Activated T-cell treated with anti-CD3 and anti-CD28 coated beads, Interleukin-2, amount 50 U/mL, for 4 hours (primary cell): ENCODE data around the gene MRPS5. TPM values are rescaled to one million over a fixed set of nuclear protein-coding genes. Genes with fewer than 3 reads are reported as not detected.

Experiments used
- ATAC-seq, 2 donors: fragments of 200-7000 bp; cut with Tn5 transposase; one replicate each; pipeline ENCODE4 v1.10.0; 2021
- DNase-seq: peaks from one replicate; pipeline ENCODE4 v3.0.0-alpha.2; 2020
- H3K27me3 Mint-ChIP-seq: one replicate; pipeline ENCODE4 v1.8.0; 2021; ENCODE audit warnings: low read depth, mixed read lengths
- H3K36me3 Mint-ChIP-seq: one replicate; pipeline ENCODE4 v1.8.0; 2022; ENCODE audit warnings: mixed read lengths; ENCODE audit not compliant: insufficient read depth
- H3K4me1 Mint-ChIP-seq: one replicate; pipeline ENCODE4 v1.8.0; 2021; ENCODE audit warnings: low read depth, mixed read lengths
- H3K4me3 Mint-ChIP-seq: one replicate; pipeline ENCODE4 v1.8.0; 2021; ENCODE audit warnings: mild to moderate bottlenecking, moderate library complexity, mixed read lengths
- H3K9me3 Mint-ChIP-seq: one replicate; pipeline ENCODE4 v1.8.0; 2021; ENCODE audit warnings: mixed read lengths
- total RNA-seq, 3 donors: library from RNA; stranded (reverse); gene quantifications; one replicate each; pipeline ENCODE4 v1.2.1, GENCODE V29; 2021

MRPS5 gene
- 10 to 100 TPM; 67.4 to 71.8 (median 70.2) TPM for total RNA-seq

DNA sequence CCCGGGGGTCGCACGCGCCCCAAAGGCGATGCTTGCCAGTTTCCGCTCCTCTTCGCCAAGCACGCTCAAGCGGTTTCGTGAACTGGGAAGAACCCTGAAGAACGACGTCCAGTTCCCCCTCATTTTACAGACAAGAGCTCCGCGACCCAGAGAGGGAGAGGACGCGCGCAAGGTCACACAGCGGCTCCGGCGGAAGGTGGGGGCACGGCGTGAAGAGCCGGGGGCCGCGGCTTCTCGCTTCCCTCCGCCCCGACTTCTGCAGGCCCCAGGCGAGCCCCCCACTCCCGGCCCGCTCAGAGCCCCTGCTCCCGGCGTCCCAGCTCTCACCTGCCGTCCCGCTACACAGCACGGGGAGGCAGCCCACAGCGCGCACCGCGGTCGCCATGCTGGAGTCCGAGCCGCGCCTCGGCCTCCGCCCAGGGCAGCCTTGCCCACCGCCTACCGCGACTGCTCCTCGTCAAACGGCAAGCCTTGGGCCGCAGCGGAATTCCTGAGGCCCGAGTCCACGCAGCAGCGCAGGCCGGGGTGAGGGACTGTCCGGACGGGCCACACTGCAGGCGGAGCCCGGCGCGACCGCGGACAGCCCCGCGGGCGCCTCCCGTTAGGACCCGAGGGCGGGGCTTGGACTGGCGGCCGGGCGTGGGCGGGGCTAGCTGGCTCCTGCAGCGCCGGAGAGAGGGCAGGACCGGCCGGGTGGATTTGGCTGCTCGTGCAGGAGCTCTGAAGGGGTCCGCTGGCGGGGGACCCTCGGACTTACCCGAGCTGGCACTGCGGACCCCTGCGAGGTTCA is at the start of gene MRPS5:
MRPS5 (minus strand) TSS at position 402 of the 790 bp plus-strand sequence; CDS start at position 385, 17 bp downstream.
- ATAC-seq (peak; percentile 96 to 97), DNase-seq (peak; percentile 88)
- Mint-ChIP-seq H3K27me3 (peaks cover 3% of the 10 kb centered on the region), H3K4me3 (peak within 1 kb of the TSS; percentile 97), H3K9me3 (no peaks in the 10 kb centered on the region), H3K4me1 (peaks cover 41% of the 10 kb centered on the region), H3K36me3 (peaks cover 4% of the 10 kb centered on the region)

DNA sequence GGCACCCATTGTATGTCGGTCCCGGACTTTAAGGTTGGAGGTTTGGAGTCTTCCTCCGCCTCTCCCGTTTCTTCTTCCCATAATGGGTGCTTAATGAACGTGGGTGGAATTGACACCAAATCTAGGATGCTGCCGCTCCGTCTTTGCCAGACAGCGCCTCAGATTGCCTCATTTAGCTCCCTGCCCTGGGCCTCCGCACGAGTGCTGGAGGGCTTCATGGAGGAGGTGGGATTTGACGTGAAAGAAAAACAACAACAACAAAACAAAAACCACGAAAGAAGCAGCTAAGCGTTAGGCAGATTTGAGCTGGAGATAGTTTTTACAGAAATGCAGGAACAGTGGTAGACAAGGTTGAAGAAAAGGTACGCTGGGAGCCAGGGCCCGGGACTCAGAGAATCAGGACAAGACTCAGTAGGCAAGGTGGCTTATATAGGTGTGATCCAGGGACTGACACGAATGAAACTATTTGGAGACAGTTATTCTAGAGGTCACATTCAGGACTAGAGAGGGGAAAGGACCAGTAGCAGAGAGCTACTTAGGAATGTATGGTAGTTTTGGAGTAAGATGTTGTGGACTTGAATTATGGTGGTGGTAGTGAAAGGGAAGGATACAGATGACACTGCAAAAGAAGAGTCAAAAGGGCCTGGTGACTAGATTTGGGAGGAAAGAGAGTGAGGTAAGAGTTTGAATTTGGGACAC is 44.6 kb upstream of the MRPS5 start:
- peak; percentile 5 to 9 for ATAC-seq
- Mint-ChIP-seq H3K4me3 (peak overlapping the region; percentile 99), H3K4me1 (peaks cover 30% of the 10 kb centered on the region), H3K27me3 (no peaks in the 10 kb centered on the region), H3K9me3 (no peaks in the 10 kb centered on the region), H3K36me3 (peaks cover 2% of the 10 kb centered on the region)
- DNase-seq: no peak

DNA sequence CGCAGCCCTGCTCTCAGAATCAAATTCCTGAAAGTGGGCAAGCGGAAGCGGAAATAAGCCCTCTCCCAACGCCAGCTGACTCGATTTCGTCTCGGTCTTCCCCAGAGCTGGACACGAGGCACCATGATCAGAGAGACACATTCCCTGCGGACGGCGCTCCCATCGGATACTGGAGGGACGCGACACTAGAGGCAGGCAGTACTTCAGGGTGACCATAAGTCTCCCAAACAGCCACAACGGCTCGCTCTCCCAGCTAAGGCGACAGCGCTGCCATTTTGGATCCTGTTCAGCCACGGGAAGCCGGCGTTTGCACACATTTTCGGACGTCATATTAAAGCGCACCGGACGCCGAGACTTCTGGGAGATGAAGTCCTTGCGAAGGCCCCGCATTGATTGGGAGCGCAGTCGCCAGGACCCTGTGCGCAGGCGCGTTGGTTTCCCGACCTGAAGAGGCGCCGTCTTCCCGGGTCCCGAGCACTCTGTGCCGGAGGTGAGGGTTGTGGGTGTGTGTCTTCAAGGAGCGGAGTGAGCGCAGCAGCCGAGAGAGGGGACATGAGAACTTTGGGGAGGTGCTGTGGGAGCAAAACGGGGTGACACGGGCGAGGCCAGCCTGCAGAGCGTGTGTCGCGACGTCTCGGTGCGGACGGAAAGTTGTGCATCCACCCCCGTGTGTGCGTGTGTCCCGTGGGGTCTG is 43.9 kb upstream of the MRPS5 start, which contains the start of gene ZNF2:
ZNF2 (plus strand) TSS at position 439 of the 694 bp plus-strand sequence. CDS start 10,418 bp downstream, outside the sequence.
- H3K36me3 Mint-ChIP-seq: no peaks in the 10 kb centered on the region

DNA sequence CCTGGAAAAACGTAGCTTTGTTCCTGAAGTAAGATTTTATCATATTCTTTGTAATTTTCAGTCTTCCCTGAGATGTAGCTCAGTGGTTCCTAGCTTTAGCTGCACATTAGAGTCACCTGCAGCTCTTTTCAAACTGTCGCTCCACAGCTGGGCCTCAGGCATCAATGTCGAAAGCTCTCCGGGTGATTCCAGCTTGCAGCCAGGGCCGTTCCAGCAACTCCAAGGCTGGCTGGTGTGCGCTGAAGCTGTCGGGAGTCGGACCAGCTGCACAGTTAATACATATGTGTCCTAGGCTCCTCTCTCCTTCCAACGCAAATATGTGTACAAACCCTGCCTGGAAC is 43.4 kb upstream of the MRPS5 start:
- peak; percentile 9 to 18 for ATAC-seq
- Mint-ChIP-seq H3K9me3 (no peaks in the 10 kb centered on the region), H3K4me3 (peak overlapping the region; percentile 99), H3K36me3 (no peaks in the 10 kb centered on the region), H3K4me1 (peaks cover 34% of the 10 kb centered on the region), H3K27me3 (no peaks in the 10 kb centered on the region)
- DNase-seq: no peak

More for the DNA sequence above, 43.9 kb upstream of the MRPS5 start, which contains the start of gene ZNF2:
- Mint-ChIP-seq H3K4me3 (peak within 1 kb of the TSS; percentile 99), H3K27me3 (no peaks in the 10 kb centered on the region), H3K4me1 (peaks cover 30% of the 10 kb centered on the region), H3K9me3 (no peaks in the 10 kb centered on the region)
- peak; percentile 96 for DNase-seq
- ATAC-seq: peak; percentile 95 to 96

DNA sequence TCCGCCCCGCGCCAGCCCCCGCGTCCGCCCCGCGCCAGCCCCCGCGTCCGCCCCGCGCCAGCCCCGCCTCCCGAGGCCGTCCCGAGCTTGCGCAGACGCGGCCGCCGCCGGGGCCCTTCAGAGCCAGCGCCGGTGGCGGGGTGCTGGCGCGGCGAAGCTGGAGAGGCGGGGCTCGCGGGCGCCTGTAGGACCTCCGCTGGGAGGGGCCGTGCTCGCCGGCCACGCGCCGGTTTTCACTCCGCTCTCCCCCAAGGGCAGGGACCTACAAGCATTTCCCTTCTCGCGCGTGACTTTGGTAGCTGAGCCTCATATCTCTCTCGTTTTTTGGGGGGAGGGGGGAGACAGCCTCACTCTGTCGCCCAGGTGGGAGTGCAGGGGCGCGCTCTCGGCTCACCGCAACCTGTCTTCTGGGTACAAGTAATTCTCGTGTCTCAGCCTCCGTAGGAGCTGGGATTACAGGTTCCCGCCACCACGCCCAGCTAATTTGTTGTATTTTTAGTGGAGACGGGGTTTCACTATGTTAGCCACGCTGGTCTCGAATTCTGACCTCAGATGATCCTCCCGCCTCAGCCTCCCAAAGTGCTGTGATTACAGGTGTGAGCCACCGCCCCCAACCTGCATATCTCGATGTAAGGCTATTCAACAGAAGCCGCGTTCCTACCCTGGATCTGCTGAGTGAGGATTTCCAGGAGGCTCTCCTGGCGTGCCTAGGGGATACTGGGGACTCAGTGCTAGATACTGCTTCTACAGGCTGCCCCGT is 38.3 kb upstream of the MRPS5 start, which contains the start of gene ZNF514:
ZNF514 (minus strand) TSS at position 159 of the 760 bp plus-strand sequence. CDS start 6,595 bp downstream, outside the sequence.
- DNase-seq (peak; percentile 68), ATAC-seq (peak; percentile 93 to 95)
- H3K4me1 Mint-ChIP-seq: peaks cover 16% of the 10 kb centered on the region
- peaks cover 19% of the 10 kb centered on the region for H3K36me3 Mint-ChIP-seq
- H3K9me3 Mint-ChIP-seq: peaks cover 17% of the 10 kb centered on the region
- H3K27me3 Mint-ChIP-seq: no peaks in the 10 kb centered on the region
- peak within 1 kb of the TSS; percentile 86 for H3K4me3 Mint-ChIP-seq

DNA sequence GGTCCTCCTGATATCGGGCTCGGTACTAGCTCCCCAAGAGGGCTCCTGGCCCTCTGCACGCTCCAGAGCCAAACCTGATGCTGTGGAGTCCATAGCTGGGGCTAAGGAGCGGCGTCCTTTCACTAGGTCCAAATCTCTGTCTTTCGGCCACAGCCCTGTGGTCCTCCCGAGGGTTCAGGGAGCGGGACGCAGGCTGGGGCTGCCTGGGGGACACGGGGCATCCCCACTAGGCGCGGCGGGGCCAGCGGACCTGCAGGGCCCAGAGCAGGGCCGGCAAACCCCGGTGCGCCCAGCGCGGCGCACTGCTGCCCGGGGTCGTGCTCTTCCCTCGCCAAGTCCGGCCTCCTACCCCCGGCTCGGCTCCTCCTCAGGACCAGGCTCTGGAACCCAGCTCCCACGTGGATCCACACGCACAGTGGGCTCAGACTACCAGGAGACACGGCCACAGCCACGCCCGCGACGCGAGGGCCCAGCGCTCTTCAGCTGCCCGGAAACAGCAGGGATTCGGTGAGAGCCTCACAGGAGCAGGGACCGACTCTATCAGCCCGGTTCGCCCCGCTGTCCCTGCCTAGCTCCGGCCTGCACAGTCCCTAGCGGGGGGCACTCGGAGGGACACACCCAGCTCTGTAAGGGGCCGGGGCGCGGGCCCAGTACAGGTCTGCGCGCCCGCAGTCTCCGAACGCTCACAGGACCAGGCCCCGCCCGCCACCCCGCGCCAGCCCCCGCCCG is 37.4 kb upstream of the MRPS5 start:
- peaks cover 10% of the 10 kb centered on the region for H3K4me1 Mint-ChIP-seq
- no peaks in the 10 kb centered on the region for H3K27me3 Mint-ChIP-seq
- peaks cover 25% of the 10 kb centered on the region for H3K9me3 Mint-ChIP-seq
- ATAC-seq (peak; percentile 76 to 77), DNase-seq (peak; percentile 19)
- peak overlapping the region; percentile 78 for H3K4me3 Mint-ChIP-seq
- H3K36me3 Mint-ChIP-seq: peaks cover 27% of the 10 kb centered on the region

DNA sequence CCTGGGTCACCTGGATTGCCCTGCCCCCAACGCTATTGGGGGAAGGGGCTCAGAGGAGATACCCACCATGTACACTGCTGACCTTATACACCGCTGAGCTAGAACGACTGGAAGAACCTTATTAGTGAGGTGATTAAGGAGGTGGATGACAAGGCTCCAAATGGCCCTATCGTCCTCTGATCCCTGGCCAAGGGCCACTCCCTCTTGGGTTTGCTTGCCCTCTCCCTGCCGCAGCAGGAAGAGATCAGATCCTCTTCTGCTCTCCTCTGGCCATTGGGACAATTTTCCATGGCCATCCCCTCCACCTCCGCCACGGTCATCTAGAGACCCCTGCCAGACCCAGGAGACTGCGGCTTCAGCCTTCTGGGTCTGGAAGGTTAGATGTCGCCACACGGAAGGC is 36.8 kb upstream of the MRPS5 start:
- DNase-seq: no peak
- ATAC-seq: no peak
- Mint-ChIP-seq H3K4me3 (peak overlapping the region; percentile 78), H3K4me1 (peaks cover 9% of the 10 kb centered on the region), H3K9me3 (peaks cover 28% of the 10 kb centered on the region), H3K36me3 (peaks cover 31% of the 10 kb centered on the region), H3K27me3 (no peaks in the 10 kb centered on the region)

DNA sequence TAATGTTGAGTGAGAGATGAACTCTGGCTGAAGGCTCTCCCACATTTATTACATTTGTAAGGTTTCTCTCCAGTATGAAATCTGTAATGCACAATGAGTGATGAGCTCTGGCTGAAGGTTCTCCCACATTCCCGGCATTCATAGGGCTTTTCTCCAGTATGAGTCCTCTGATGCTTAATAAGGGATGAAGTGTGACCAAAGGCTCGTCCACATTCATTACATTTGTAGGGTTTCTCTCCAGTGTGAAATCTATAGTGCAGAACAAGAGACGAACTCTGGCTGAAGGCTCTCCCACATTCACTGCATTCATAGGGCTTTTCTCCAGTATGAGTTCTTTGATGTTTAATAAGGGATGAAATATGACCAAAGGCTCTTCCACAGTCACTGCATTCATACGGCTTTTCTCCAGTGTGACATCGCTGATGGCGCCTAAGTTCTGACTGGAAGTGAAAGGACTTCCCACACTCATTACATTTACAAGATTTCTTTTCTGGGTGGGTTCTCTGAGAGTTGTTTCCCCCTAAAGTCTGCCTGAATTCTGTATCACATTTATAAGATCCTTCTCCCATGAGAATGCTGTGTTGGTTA is 27.9 kb upstream of the MRPS5 start:
- DNase-seq: no peak
- Mint-ChIP-seq H3K9me3 (peaks cover 84% of the 10 kb centered on the region), H3K4me1 (no peaks in the 10 kb centered on the region), H3K27me3 (no peaks in the 10 kb centered on the region), H3K36me3 (peaks cover 68% of the 10 kb centered on the region), H3K4me3 (no peak overlapping the region)
- ATAC-seq: no peak

DNA sequence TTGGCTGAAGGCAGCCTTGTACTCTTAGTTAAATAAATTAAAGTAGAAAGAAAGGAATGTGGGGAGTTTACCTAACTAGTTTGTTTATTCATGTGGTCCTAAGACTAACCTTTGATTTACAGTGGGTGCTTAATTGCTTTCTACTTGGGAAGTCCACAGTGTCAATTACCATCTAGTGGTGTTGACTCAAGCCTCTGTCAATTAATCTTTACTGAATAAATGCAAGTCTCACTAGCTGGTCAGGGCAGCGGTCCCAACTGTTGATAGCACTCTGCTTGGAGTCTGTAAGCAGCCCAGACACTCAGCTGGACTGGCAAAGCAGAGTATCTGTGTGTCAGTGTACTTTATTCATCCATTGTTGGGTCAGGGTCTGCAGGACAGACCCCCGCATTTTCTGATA is 22.2 kb upstream of the MRPS5 start:
- ATAC-seq: no peak

DNA sequence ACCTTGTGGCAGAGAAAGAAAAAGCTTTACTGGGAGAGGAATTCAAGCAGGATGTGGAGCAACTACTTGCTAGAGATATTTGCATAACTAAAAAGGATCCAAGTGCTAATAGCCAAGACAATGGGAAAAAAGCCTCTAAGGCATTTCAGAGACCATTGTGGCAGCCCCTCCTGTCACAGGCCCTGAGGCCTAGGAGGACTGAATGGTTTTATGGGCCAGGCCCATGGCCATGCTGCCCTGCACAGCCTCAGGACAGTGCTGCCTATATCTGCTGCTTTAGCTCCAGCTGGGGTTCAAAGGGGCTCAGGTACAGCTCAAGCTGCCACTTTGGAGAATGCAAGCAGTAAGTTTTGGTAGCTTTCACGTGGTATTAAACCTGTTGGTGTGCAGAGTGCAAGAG is 17.1 kb upstream of the MRPS5 start:
- ATAC-seq: no peak
- Mint-ChIP-seq H3K9me3 (peaks cover 57% of the 10 kb centered on the region), H3K36me3 (peaks cover 8% of the 10 kb centered on the region)

More for the DNA sequence above, 22.2 kb upstream of the MRPS5 start:
- Mint-ChIP-seq H3K36me3 (peaks cover 20% of the 10 kb centered on the region), H3K27me3 (no peaks in the 10 kb centered on the region), H3K9me3 (peaks cover 74% of the 10 kb centered on the region), H3K4me3 (no peak overlapping the region), H3K4me1 (no peaks in the 10 kb centered on the region)
- no peak for DNase-seq

DNA sequence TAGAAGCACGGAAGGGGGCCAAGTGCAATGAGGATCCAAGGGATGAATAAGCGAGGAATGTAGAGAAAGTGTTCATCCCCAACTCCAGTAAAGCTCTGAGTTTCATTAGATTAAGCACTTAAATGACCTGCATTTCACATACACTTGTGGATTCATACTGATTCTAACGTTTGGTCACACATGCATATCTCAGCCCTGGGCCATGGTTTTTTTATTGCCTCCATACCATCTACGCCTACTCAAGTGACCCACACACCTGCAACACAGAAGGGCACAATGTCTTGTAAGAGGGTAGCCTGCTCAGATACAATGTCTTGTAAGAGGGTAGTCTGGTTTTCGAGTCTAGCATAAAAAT is 566 bp upstream of the MRPS5 start:
- peaks cover 4% of the 10 kb centered on the region for H3K27me3 Mint-ChIP-seq
- H3K9me3 Mint-ChIP-seq: no peaks in the 10 kb centered on the region
- H3K4me1 Mint-ChIP-seq: peaks cover 39% of the 10 kb centered on the region
- H3K36me3 Mint-ChIP-seq: peaks cover 2% of the 10 kb centered on the region
- no peak for ATAC-seq
- peak overlapping the region; percentile 97 for H3K4me3 Mint-ChIP-seq
- no peak for DNase-seq

More for the DNA sequence above, 17.1 kb upstream of the MRPS5 start:
- Mint-ChIP-seq H3K4me1 (no peaks in the 10 kb centered on the region), H3K4me3 (no peak overlapping the region), H3K27me3 (no peaks in the 10 kb centered on the region)
- no peak for DNase-seq

DNA sequence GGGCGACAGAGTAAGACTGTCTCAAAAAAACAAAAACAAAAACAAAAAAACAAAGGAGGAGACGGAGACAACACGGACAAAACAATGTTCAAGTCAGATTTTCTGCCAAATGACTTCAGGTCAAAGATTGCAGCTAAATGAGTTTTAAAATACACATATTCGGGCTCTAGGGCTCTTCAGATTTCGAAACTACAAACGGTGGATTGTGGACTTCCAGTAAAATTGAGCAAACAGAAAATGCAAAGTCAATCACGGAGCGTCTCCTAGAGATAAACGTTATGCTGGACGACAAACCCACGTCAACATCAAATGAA is 558 bp downstream of the MRPS5 start:
- H3K9me3 Mint-ChIP-seq: no peaks in the 10 kb centered on the region
- peaks cover 4% of the 10 kb centered on the region for H3K36me3 Mint-ChIP-seq
- no peaks in the 10 kb centered on the region for H3K27me3 Mint-ChIP-seq
- H3K4me1 Mint-ChIP-seq: peaks cover 41% of the 10 kb centered on the region
- peak overlapping the region; percentile 97 for H3K4me3 Mint-ChIP-seq
- DNase-seq: no peak
- ATAC-seq: peak in 1 of 2 donors; percentile 4

DNA sequence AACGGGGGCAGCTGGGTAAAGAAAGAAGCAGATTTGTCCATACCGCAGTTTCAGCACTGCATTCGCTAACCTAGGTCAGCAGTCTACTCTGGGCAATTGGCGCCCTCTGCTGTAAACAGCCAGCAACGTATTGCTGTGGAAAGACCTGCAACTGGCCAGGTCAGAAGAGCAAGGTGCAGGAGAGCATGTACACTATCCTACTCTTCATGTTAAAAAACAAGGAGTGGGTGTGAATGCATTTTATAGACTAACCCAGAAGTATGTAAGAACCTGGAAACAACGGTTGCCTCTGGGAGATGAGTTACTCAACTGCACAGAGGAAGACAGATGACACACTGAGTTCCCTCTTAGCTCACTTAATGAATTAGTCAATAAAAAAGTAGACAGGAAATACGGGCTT is 6.2 kb downstream of the MRPS5 start:
- peak; percentile 67 for DNase-seq
- no peaks in the 10 kb centered on the region for H3K27me3 Mint-ChIP-seq
- peak; percentile 95 to 99 for ATAC-seq
- no peaks in the 10 kb centered on the region for H3K9me3 Mint-ChIP-seq
- H3K36me3 Mint-ChIP-seq: peaks cover 16% of the 10 kb centered on the region
- H3K4me3 Mint-ChIP-seq: no peak overlapping the region
- H3K4me1 Mint-ChIP-seq: peaks cover 39% of the 10 kb centered on the region
